ENCODE measurements around the gene CFAP99. TPM values are rescaled to one million over a fixed set of nuclear protein-coding genes. Genes with fewer than 3 reads are reported as not detected.

Gene CFAP99
- total and polyA plus RNA-seq, 9 of the 15 experiments (the other 6 are each of a cell fraction or from before 2014, with no cell fraction given), result 0.07 to 0.18 (median 0.09) TPM; not detected in 6

GRCh38 chr4:2375427-2375826 lies 43.3 kb upstream of the CFAP99 start (continued):
- TF ChIP-seq MGA (IDR thresholded peaks at IDR 0.05), result peak; percentile 39; the same call in 1 of the 2 replicates
- peak; percentile 48; the same call in 1 of the 2 replicates for TF ChIP-seq ZBTB1 (CRISPR knock-in tag; IDR thresholded peaks at IDR 0.05; ENCODE audit: borderline replicate concordance, low read depth)
- no peak for TF ChIP-seq BCLAF1 (IDR thresholded peaks at IDR 0.05; ENCODE audit: borderline replicate concordance in 1 of 2, control insufficient read depth in 1 of 2, low read depth in 2 of 2, low read length in 1 of 2)
- no peak for TF ChIP-seq E2F4 (CRISPR knock-in tag; IDR thresholded peaks at IDR 0.05; ENCODE audit: low read depth)
- TF ChIP-seq MNT (conservative IDR thresholded peaks at IDR 0.05), result 0 out of 4 replicates have a peak, but pooled peaks of 1 of the 2 experiments have one; percentile 18
- TF ChIP-seq ZNF780A (CRISPR knock-in tag; IDR thresholded peaks at IDR 0.05), result no peak
- no peak for TF ChIP-seq BRF2 (IDR thresholded peaks at IDR 0.05; ENCODE audit: borderline replicate concordance, insufficient read depth, insufficient read length)

Measured in K562 (cell line).